HG03280 (cell line): ENCODE data around the gene ABI3BP.
A peak's percentile ranks its signal among the peaks of the same experiment; 100 is the strongest.
"Not testable (repeated sequence)": the region's sequence is repeated elsewhere in the genome, so short reads cannot be mapped to it uniquely, and the experiment has no call there.

Source experiments
- ATAC-seq: cut with Tn5 transposase; IDR thresholded peaks from one replicate; pipeline ENCODE4 v1.9.1; 2021; ENCODE audit warnings: mild to moderate bottlenecking, moderate library complexity; ENCODE audit not compliant: unreplicated experiment

Gene ABI3BP

GRCh38 chr3:100953103-100953502 is 40.1 kb downstream of the ABI3BP start:
- no peak for ATAC-seq

- no peak for ATAC-seq
Observed at GRCh38 chr3:100947119-100947518, 46.1 kb downstream of the ABI3BP start.

GRCh38 chr3:100946096-100946495 is 47.1 kb downstream of the ABI3BP start:
- not testable (repeated sequence) for ATAC-seq

GRCh38 chr3:100941451-100941850 is 51.8 kb downstream of the ABI3BP start:
- ATAC-seq, result no peak

GRCh38 chr3:100941041-100941440 is 52.2 kb downstream of the ABI3BP start:
- no peak for ATAC-seq

- no peak for ATAC-seq
Observed at GRCh38 chr3:100936931-100937330, 56.3 kb downstream of the ABI3BP start.

- ATAC-seq, result no peak
Observed at GRCh38 chr3:100932491-100932890, 60.7 kb downstream of the ABI3BP start.

GRCh38 chr3:100928638-100929428 is 64.4 kb downstream of the ABI3BP start:
- ATAC-seq, result no peak

GRCh38 chr3:100927775-100928174 is 65.4 kb downstream of the ABI3BP start:
- ATAC-seq, result no peak

- no peak for ATAC-seq
Observed at GRCh38 chr3:100915706-100916495, 77.3 kb downstream of the ABI3BP start.

- ATAC-seq, result no peak
Observed at GRCh38 chr3:100913870-100914648, 79.2 kb downstream of the ABI3BP start.

- ATAC-seq, result no peak
Observed at GRCh38 chr3:100912976-100913545, 80.2 kb downstream of the ABI3BP start.

GRCh38 chr3:100912571-100912970 is 80.7 kb downstream of the ABI3BP start:
- no peak for ATAC-seq

GRCh38 chr3:100911956-100912355 is 81.3 kb downstream of the ABI3BP start:
- ATAC-seq, result no peak

GRCh38 chr3:100910986-100911385 is 82.2 kb downstream of the ABI3BP start:
- ATAC-seq, result no peak

- ATAC-seq, result no peak
Observed at GRCh38 chr3:100902572-100902971, 90.6 kb downstream of the ABI3BP start.

- no peak for ATAC-seq
Observed at GRCh38 chr3:100900671-100901335, 92.4 kb downstream of the ABI3BP start.

- ATAC-seq, result peak; percentile 82
Observed at GRCh38 chr3:100899440-100900091, 93.7 kb downstream of the ABI3BP start.

- no peak for ATAC-seq
Observed at GRCh38 chr3:100898681-100899080, 94.5 kb downstream of the ABI3BP start.

- ATAC-seq, result no peak
Observed at GRCh38 chr3:100896994-100897393, 96.2 kb downstream of the ABI3BP start.
